Measurements from ENCODE around the gene DAW1.
"Not testable (repeated sequence)": the region's sequence is repeated elsewhere in the genome, so short reads cannot be mapped to it uniquely, and the experiment has no call there.

DAW1 gene, protein sequence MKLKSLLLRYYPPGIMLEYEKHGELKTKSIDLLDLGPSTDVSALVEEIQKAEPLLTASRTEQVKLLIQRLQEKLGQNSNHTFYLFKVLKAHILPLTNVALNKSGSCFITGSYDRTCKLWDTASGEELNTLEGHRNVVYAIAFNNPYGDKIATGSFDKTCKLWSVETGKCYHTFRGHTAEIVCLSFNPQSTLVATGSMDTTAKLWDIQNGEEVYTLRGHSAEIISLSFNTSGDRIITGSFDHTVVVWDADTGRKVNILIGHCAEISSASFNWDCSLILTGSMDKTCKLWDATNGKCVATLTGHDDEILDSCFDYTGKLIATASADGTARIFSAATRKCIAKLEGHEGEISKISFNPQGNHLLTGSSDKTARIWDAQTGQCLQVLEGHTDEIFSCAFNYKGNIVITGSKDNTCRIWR

DNA sequence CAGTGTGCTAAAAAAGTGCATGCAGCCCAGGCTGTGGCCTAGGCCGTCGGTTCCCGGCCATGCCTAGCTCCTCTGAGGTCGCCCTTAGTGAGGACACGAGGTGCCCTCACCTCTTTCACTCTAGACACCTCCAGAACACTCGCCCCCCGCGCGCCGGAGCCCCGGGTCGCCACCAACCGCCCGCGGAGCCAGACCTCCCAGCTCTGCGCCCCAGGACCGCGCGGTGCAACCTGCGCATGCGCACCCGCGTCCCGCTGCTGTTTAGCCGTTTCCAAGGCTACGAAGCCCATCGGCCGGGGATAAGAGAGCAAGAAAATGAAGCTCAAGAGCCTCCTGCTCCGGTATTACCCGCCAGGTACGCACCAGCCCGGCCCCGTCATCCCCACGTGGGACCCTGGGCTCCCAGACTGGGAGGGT, at the start of gene DAW1:
Gene DAW1 (plus strand): TSS at position 257 of the 417 bp plus-strand sequence. CDS start 59 bp downstream, at position 316.
- DNase-seq (ENCODE audit: low read depth) = no peak
- peak within 1 kb of the TSS; percentile 43 for H3K4me3 ChIP-seq (ENCODE audit: low read depth, low read length)

DNA sequence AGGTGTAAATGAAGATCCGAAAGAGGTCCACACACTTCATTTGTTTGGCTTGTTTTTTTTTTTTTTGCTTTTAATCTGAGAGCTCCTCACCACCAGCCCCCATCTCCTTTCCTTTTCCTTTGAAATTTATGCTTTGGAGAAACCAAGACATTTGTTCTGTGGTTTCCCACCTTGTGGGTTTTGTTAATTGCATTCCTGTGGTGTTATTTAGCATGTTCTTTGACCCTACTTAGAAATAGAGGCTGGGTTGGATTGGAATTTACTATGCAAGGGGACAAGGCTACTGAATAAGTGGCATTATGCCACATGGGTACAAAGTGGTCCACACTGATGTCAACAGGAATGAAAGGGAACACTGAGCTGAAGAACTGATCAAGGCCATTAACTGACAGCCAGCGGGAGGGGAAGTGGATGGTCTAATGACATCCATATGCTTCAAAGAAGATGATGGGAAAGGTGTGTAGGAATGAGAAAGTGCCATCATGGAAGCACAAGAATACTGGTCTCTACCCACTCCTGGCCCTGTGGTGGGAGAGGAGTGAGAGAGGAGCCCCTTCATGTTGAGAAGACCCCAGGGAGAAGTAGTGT, 48.9 kb upstream of the DAW1 start:
- no peak for DNase-seq (ENCODE audit: low read depth)
- H3K4me3 ChIP-seq (ENCODE audit: low read depth, low read length) = no peak overlapping the region

DNA sequence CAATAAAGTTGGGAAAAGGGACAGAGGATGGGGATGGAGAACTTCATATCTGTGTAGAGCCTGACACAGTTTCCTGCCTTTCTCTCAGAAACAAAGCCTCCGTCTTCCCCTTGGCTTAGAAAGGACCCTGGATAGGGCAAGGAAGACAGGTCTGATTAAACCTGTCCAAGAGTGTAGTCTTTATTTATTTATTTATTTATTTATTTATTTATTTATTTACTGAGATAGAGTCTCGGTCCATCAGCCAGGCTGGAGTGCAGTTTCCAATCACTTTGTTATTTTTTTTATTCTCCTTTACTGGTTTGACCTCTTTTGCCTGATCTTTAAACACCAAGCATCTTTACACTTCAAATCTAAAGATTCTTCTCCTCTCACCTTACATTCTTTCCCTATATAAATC, 47.5 kb upstream of the DAW1 start:
- no peak for DNase-seq (ENCODE audit: low read depth)
- no peak overlapping the region for H3K4me3 ChIP-seq (ENCODE audit: low read depth, low read length)

DNA sequence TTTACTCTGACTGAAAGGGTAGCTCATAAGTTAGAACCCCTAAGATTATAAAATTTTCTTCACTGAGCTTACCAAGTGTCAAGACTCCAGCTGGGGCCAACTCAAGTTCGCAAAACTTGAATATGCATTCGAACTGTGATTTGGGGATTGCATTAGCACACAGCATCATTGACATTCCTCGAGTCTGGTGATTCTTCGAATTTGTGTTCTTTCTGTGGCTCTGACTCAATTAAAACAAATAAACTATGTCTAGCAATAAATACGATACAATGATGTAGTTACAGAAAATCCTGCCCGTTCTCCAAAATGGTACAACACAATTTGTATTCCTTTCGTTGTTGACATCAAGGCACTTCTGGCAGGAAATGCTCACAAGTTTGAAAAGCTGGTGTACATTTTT, 46.7 kb upstream of the DAW1 start:
- no peak for DNase-seq (ENCODE audit: low read depth)
- no peak overlapping the region for H3K4me3 ChIP-seq (ENCODE audit: low read depth, low read length)

DNA sequence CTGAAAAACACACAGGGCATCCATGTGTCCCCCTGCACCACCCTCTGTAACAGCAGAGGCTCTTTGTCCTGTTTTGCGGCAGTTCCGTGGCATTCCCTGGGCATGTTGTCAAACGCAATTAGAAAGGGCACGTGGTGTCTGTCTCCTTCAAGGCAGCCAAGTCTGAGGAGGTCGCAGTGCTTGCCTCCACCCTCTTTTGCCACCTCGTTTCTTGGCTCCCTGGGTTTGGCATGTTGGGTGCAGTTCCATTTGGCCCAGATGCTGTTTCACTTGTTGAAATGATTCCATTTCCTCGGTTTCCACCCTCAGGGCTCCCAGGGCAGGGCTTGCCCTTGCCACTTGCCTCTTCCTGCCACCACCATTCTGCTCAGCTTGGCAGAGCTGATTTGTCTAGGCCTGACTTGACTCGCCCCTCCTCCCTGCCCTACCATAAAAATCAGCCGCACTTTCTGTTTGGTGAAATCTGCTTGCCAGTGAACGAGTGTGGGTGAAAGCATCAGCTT, 45.4 kb upstream of the DAW1 start:
- DNase-seq (ENCODE audit: low read depth) = no peak
- H3K4me3 ChIP-seq (ENCODE audit: low read depth, low read length) = no peak overlapping the region

DNA sequence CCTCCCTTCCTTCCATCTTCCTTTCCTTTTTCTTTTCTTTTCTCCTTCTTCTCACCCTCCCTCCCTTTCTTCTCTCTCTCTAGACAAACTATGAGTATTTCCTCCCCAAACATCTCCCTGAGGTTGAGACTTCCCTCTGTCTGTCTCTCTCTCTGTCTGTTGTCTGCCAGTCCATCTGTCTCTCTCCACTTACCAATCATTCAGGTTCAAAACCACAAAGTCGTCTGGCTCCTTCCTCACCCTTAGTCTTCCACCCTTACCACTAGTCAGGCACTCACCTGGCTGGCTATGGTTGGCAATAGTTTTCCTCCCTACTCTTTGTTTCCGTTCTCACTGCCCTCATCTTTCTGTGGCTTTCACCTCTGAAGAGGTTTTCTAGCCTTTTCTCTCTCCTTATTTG, 44.9 kb upstream of the DAW1 start:
- no peak overlapping the region for H3K4me3 ChIP-seq (ENCODE audit: low read depth, low read length)
- DNase-seq (ENCODE audit: low read depth) = no peak

DNA sequence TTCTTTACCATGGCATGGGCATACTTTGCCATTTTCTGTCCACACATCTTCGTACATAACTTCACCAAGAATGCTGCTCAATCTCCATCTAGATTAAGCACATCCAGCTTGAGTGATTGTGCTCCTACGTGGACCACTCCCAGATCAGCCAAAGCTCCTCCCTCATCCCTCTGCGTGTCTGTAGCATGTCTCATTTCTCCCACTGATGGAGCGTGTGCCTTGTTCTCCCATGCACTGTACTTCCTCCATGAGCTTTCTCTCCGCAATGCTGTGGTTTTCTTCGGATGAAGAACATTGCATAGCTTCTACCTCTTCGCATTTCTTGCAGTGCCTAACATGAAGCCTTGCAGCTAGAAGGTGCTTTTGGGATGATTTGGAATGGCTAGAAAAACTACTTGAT, 44.3 kb upstream of the DAW1 start:
- DNase-seq (ENCODE audit: low read depth) = no peak
- H3K4me3 ChIP-seq (ENCODE audit: low read depth, low read length) = no peak overlapping the region

DNA sequence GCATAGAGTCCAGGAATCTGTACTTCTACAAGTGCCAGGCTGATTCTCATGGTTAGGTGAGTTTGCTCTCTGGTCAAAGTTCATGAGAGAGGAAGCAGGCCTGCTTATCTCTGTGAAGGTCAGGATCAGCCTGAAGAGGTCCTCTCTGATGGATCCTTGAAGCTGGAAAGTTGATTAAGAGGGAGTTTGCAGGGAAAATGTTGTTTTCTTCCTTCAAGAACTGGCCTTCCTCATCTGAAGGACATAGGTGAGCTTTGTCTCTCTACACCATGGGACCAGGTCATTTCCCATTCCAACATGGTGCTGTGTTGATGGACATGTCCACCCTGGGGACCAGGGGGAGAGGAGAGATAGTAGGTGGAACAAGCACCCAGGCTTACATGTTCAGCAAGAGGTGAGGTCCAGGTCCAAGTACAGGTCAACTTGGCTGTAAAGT, 42.9 kb upstream of the DAW1 start:
- H3K4me3 ChIP-seq (ENCODE audit: low read depth, low read length) = no peak overlapping the region
- no peak for DNase-seq (ENCODE audit: low read depth)

DNA sequence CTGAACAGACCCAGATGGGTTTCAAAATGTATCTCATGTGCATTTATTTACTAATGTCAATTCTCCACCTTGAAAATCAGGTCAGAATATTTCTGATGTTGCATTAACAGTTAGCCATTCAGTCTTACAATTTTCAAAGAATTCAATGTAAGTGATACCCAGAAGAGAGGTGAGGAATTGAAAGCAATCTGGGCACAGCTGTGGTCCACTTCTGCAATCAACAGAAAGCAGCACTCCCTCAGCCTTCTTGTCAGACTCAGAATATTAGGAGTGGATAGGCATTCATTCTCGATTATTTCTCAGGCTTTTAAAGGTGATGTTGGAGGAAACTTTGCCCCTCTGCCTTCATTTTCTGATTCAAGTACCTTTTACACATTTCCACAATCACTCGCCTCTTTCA, 42.1 kb upstream of the DAW1 start:
- no peak overlapping the region for H3K4me3 ChIP-seq (ENCODE audit: low read depth, low read length)
- DNase-seq (ENCODE audit: low read depth) = no peak

DNA sequence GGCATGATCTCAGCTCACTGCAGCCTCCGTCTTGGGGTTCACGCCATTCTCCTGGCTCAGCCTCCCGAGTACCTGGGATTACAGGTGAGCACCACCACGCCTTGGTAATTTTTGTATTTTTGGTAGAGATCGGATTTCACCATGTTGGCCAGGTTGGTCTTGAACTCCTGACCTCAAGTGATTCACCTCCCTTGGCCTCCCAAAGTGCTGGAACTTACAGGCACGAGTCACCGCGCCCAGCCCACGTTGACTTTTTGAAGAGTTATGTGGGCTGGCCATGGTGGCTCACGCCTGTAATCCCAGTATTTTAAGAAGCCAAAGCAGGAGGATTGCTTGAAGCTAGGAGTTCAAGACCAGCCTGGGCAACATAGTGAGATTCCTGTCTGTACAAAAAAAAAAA, 37.0 kb upstream of the DAW1 start:
- H3K4me3 ChIP-seq (ENCODE audit: low read depth, low read length) = no peak overlapping the region
- DNase-seq (ENCODE audit: low read depth) = no peak

DNA sequence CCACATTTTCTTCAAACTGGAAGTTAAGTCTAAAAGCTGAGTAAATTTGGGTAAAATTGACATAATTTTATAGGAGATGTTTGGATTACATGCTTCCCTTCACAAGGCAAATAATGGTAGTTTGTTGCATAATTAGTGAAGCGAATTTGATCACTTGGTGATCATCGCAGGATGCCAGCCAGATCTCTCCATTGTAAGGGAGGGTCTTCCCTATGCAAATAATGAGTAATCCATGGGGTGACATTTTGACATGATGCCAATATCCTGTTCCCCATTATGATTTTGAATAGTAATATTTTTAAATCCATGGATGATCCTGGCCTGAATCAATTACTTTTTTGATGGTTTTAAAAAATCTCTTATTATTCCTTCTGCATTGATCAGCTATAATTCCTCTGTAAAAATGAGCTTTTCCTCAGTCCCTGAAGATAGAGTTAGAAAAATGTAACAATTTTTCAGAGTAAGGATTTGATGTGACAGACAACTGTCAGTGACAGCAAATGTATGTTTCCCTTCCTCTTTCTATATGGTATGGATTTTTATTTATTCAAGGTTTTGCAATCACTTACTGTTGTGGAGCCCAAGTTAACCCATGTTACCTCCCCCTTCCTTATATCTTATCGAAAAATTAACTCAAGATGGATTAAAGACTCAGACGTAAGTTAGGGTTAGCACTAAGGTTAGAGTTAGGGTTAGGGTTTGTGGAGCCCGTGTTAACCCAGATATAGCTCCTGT, 36.3 kb upstream of the DAW1 start:
- no peak for DNase-seq (ENCODE audit: low read depth)
- no peak overlapping the region for H3K4me3 ChIP-seq (ENCODE audit: low read depth, low read length)

DNA sequence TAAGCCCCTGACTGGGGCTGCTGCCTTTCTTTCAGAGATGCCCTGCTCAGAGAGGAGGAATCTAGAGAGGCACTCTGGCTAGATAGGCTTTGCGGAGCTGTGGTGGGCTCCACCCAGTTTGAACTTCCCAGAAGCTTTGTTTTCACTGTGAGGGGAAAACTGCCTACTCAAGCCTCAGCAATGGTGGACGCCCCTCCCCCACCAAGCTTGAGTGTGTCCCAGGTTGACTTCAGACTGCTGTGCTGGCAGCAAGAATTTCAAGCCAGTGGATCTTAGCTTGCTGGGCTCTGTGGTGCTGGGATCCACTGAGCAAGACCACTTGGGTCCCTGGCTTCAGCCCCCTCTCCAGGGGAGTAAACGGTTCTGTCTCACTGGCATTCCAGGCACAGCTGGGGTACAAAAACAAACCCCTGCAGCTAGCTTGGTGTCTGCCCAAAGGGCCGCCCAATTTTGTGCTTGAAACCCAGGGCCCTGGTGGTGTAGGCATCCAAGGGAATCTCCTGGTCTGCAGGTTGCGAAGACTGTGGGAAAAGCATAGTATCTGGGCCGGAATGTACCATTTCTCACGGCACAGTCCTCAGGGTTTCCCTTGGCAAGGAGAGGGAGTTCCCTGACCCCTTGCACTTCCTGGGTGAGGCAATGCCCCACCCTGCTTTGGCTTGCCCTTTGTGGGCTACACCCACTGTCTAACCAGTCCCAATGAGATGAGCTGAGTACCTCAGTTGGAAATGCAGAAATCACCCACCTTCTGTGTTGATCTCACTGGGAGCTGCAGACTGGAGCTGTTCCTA, 31.9 kb upstream of the DAW1 start:
- DNase-seq (ENCODE audit: low read depth); H3K4me3 ChIP-seq (ENCODE audit: low read depth, low read length): not testable (repeated sequence)

DNA sequence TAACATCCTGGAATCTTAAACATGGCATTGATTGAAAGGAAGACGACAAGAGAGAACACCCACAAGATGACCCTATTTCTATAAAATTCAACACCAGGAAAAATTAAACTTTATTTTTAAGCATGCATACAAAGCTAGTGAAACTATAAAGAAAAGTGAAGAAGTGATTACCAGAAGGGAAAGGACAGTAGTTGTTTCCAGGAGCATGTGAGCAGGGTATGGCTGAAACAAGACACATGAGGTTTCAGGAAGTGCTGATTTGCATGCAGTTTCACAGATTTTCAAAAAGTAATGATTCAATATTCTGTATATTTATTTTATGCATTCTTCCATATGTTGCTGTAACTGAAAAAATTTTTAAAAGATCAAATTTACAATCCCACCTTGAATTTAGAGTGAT, 24.6 kb upstream of the DAW1 start:
- no peak for DNase-seq (ENCODE audit: low read depth)
- no peak overlapping the region for H3K4me3 ChIP-seq (ENCODE audit: low read depth, low read length)

DNA sequence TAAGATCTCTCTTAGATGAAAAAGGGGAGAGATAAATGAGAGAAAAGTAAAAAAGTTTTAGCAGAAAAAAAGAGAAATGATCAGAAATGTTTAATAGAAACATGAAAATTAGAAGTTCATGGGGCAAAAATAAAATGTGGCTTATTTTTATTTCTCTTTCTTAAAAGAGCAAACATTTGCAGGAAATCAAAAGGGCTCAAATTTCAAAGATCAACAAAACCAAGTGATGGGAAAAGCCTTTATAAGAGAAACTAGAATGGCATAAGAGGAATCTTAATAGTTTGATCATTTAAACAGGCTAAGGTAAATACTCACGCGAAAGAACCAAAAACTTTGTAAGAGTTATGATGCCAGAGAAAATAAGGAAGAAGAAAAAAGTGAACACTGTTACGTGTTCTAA, 23.3 kb upstream of the DAW1 start:
- no peak for DNase-seq (ENCODE audit: low read depth)
- H3K4me3 ChIP-seq (ENCODE audit: low read depth, low read length) = no peak overlapping the region

DNA sequence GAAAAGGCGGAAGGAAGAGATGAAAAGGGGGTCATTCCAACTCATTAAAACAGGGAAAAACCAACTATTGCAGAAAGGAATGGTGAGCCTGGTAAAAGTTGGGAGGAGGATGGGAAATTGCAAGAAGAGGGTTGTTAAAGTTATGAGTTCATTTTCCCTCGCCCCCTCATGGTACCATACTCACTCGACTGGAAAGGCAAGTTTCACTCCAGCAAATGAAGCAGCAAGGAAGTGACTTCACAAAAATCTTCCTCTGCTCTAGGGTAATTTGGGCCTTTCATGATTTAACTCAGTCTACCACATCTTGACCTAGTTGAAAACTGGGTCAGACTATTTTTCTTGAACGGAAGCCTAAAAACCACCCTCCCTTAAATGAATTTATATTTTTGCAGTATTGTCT, 22.8 kb upstream of the DAW1 start:
- DNase-seq (ENCODE audit: low read depth) = no peak
- H3K4me3 ChIP-seq (ENCODE audit: low read depth, low read length) = no peak overlapping the region

DNA sequence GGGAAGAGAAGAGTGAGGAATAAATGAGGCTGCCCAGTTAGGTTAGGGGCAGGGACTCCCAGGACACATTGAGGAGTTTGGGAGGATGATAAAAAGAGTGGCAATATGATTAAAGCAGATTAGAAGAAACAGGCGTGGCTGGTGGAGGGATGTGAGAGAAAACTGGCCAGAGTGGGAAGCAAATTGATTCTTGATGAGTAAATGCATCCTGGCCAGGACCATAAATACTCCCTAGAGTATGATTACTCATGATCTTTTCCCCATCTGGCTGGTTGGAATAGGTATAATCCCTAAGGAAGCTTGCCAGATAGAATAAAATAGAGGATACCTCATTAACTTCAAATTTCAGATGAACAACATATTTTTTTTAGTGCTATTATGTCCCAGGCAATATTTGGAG, 21.5 kb upstream of the DAW1 start:
- no peak overlapping the region for H3K4me3 ChIP-seq (ENCODE audit: low read depth, low read length)
- peak; percentile 88 for DNase-seq (ENCODE audit: low read depth)

DNA sequence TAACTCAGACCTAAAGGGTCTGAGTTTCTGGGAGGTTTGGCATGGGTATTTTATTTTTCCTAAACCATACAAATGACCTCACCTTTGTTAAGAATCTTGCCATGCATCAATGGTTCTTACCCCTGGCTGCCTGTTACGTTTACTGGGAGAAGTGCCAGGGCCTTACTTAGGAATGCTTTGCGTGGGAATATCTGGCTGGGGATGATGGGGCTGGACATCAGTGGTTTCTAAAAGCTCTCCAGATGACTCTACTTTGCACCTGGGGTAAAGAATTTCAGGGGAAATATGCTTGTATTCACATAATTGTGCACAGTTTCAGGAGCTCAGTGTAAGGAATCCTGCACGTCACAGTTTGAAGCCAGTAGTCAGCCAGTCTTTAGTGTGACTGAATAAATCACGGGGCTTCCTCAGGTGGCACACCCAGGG, 18.2 kb upstream of the DAW1 start:
- DNase-seq (ENCODE audit: low read depth) = peak; percentile 98
- H3K4me3 ChIP-seq (ENCODE audit: low read depth, low read length) = no peak overlapping the region

DNA sequence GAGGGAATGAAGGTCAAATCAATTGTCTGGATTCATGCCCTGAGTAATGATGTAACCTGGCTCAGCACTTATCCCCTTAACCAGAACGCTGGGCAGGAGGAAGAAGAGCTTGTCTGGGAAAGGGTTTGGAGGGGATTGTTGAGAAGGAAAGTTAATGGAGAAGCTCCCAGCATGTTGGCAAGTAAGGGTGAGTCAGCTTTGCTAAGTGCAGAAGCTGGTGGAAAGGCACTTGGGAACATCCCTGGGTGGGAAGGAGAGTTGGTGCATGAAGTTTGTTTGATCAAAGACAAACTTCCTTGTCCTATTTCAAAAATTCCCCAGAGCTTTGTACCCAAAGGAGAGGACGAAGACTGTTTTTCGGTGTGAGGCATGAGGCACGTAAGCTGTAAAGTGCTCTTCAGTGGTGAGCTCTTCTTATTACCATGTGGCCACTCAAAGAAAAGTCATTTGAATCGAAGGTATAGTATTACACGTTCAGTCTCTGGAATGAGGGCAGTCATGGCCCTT, 17.6 kb upstream of the DAW1 start:
- no peak overlapping the region for H3K4me3 ChIP-seq (ENCODE audit: low read depth, low read length)
- DNase-seq (ENCODE audit: low read depth) = no peak

DNA sequence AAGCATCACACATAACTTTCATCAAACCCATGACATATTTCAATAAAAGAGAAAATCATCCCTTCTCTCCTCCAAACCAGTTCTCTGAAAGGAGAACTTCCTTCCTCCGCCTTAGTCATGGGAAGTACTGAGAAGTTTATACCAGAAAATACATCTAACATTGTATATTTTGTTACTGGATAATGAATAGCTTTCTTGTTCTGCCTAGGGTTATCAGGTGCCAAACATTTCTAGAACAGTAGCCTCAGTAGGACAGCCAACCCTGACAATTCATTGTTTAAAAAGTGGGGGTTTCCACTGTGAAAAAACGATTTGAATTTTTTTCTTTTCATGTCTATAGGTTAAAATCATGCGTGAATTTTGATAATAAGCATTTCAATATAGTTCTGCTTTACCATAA, 16.0 kb upstream of the DAW1 start:
- no peak overlapping the region for H3K4me3 ChIP-seq (ENCODE audit: low read depth, low read length)
- no peak for DNase-seq (ENCODE audit: low read depth)
